Activated T-cell treated with anti-CD3 and anti-CD28 coated beads, Interleukin-2, amount 50 U/mL, for 24 hours (primary cell): ENCODE results near the gene GP1BB.
"Not testable (repeated sequence)": the region's sequence is repeated elsewhere in the genome, so short reads cannot be mapped to it uniquely, and the experiment has no call there.

Experiments
- DNase-seq: peaks from one replicate; pipeline ENCODE4 v3.0.0-alpha.2; 2020
- H3K27ac Mint-ChIP-seq: 2 replicates; pipeline ENCODE4 v1.8.0; 2020; ENCODE audit warnings: mild to moderate bottlenecking, mixed read lengths
- H3K27me3 Mint-ChIP-seq: 2 replicates; pipeline ENCODE4 v1.8.0; 2020; ENCODE audit warnings: mixed read lengths
- H3K36me3 Mint-ChIP-seq: 2 replicates; pipeline ENCODE4 v1.8.0; 2020; ENCODE audit warnings: low read depth, mixed read lengths
- H3K4me1 Mint-ChIP-seq: 2 replicates; pipeline ENCODE4 v1.8.0; 2020; ENCODE audit warnings: low read depth, mixed read lengths
- H3K4me3 Mint-ChIP-seq: 2 replicates; pipeline ENCODE4 v1.8.0; 2020; ENCODE audit warnings: mild to moderate bottlenecking, moderate library complexity, mixed read lengths
- H3K9me3 Mint-ChIP-seq: 2 replicates; pipeline ENCODE4 v1.8.0; 2020; ENCODE audit warnings: mixed read lengths

Gene GP1BB

GRCh38 chr22:19688301-19689290, 34.7 kb upstream of the GP1BB start:
- no peaks in the 10 kb centered on the region for H3K36me3 Mint-ChIP-seq
- peaks cover 8% of the 10 kb centered on the region for H3K27me3 Mint-ChIP-seq
- H3K9me3 Mint-ChIP-seq, result no peaks in the 10 kb centered on the region
- no peak for DNase-seq
- H3K27ac Mint-ChIP-seq, result no peak overlapping the region
- no peak overlapping the region for H3K4me3 Mint-ChIP-seq
- no peaks in the 10 kb centered on the region for H3K4me1 Mint-ChIP-seq

GRCh38 chr22:19689408-19689807, 33.9 kb upstream of the GP1BB start:
- no peaks in the 10 kb centered on the region for H3K4me1 Mint-ChIP-seq
- no peak overlapping the region for H3K27ac Mint-ChIP-seq
- DNase-seq, result no peak
- H3K36me3 Mint-ChIP-seq, result no peaks in the 10 kb centered on the region
- no peaks in the 10 kb centered on the region for H3K9me3 Mint-ChIP-seq
- no peak overlapping the region for H3K4me3 Mint-ChIP-seq
- H3K27me3 Mint-ChIP-seq, result peaks cover 12% of the 10 kb centered on the region

GRCh38 chr22:19691007-19691720, 32.2 kb upstream of the GP1BB start:
- H3K36me3 Mint-ChIP-seq, result no peaks in the 10 kb centered on the region
- H3K27ac Mint-ChIP-seq, result no peak overlapping the region
- no peak for DNase-seq
- H3K27me3 Mint-ChIP-seq, result peaks cover 12% of the 10 kb centered on the region
- H3K9me3 Mint-ChIP-seq, result no peaks in the 10 kb centered on the region
- no peaks in the 10 kb centered on the region for H3K4me1 Mint-ChIP-seq
- H3K4me3 Mint-ChIP-seq, result no peak overlapping the region

GRCh38 chr22:19691721-19692341, 31.5 kb upstream of the GP1BB start:
- Mint-ChIP-seq H3K36me3 (no peaks in the 10 kb centered on the region), H3K4me3 (no peak overlapping the region), H3K27me3 (peaks cover 16% of the 10 kb centered on the region), H3K27ac (no peak overlapping the region), H3K4me1 (no peaks in the 10 kb centered on the region), H3K9me3 (no peaks in the 10 kb centered on the region)
- DNase-seq, result no peak

- Mint-ChIP-seq H3K9me3 (no peaks in the 10 kb centered on the region), H3K36me3 (no peaks in the 10 kb centered on the region), H3K27ac (no peak overlapping the region), H3K4me3 (no peak overlapping the region), H3K4me1 (no peaks in the 10 kb centered on the region), H3K27me3 (peaks cover 16% of the 10 kb centered on the region)
- DNase-seq, result no peak
Measured at GRCh38 chr22:19693581-19693980, 29.8 kb upstream of the GP1BB start.

- no peaks in the 10 kb centered on the region for H3K4me1 Mint-ChIP-seq
- no peak for DNase-seq
- H3K36me3 Mint-ChIP-seq, result no peaks in the 10 kb centered on the region
- peaks cover 16% of the 10 kb centered on the region for H3K27me3 Mint-ChIP-seq
- H3K9me3 Mint-ChIP-seq, result no peaks in the 10 kb centered on the region
- no peak overlapping the region for H3K27ac Mint-ChIP-seq
- H3K4me3 Mint-ChIP-seq, result no peak overlapping the region
Measured at GRCh38 chr22:19693981-19694670, 29.2 kb upstream of the GP1BB start.

- no peak overlapping the region for H3K27ac Mint-ChIP-seq
- H3K4me1 Mint-ChIP-seq, result no peaks in the 10 kb centered on the region
- no peak overlapping the region for H3K4me3 Mint-ChIP-seq
- no peaks in the 10 kb centered on the region for H3K36me3 Mint-ChIP-seq
- H3K9me3 Mint-ChIP-seq, result no peaks in the 10 kb centered on the region
- DNase-seq, result no peak
- peaks cover 16% of the 10 kb centered on the region for H3K27me3 Mint-ChIP-seq
Measured at GRCh38 chr22:19694696-19695095, 28.6 kb upstream of the GP1BB start.

- H3K27ac Mint-ChIP-seq, result no peak overlapping the region
- no peak for DNase-seq
- H3K27me3 Mint-ChIP-seq, result peaks cover 10% of the 10 kb centered on the region
- H3K36me3 Mint-ChIP-seq, result no peaks in the 10 kb centered on the region
- no peaks in the 10 kb centered on the region for H3K4me1 Mint-ChIP-seq
- H3K4me3 Mint-ChIP-seq, result no peak overlapping the region
- H3K9me3 Mint-ChIP-seq, result no peaks in the 10 kb centered on the region
Measured at GRCh38 chr22:19696504-19697276, 26.6 kb upstream of the GP1BB start.

- not testable (repeated sequence) for DNase-seq, H3K4me1 Mint-ChIP-seq, H3K9me3 Mint-ChIP-seq, H3K4me3 Mint-ChIP-seq, H3K36me3 Mint-ChIP-seq, H3K27ac Mint-ChIP-seq
- peaks cover 10% of the 10 kb centered on the region for H3K27me3 Mint-ChIP-seq
Measured at GRCh38 chr22:19697871-19698270, 25.5 kb upstream of the GP1BB start.

- H3K27me3 Mint-ChIP-seq, result peaks cover 5% of the 10 kb centered on the region
- H3K4me1 Mint-ChIP-seq, result no peaks in the 10 kb centered on the region
- no peak overlapping the region for H3K4me3 Mint-ChIP-seq
- no peaks in the 10 kb centered on the region for H3K36me3 Mint-ChIP-seq
- no peaks in the 10 kb centered on the region for H3K9me3 Mint-ChIP-seq
- DNase-seq, result no peak
- H3K27ac Mint-ChIP-seq, result no peak overlapping the region
Measured at GRCh38 chr22:19700790-19701419, 22.4 kb upstream of the GP1BB start.

GRCh38 chr22:19701420-19702145, 21.8 kb upstream of the GP1BB start:
- no peak overlapping the region for H3K4me3 Mint-ChIP-seq
- no peaks in the 10 kb centered on the region for H3K9me3 Mint-ChIP-seq
- DNase-seq, result no peak
- peaks cover under 1% of the 10 kb centered on the region for H3K27me3 Mint-ChIP-seq
- H3K36me3 Mint-ChIP-seq, result no peaks in the 10 kb centered on the region
- no peak overlapping the region for H3K27ac Mint-ChIP-seq
- no peaks in the 10 kb centered on the region for H3K4me1 Mint-ChIP-seq

- Mint-ChIP-seq H3K4me1 (no peaks in the 10 kb centered on the region), H3K27me3 (no peaks in the 10 kb centered on the region), H3K27ac (no peak overlapping the region), H3K4me3 (no peak overlapping the region), H3K9me3 (no peaks in the 10 kb centered on the region), H3K36me3 (no peaks in the 10 kb centered on the region)
- DNase-seq, result no peak
Measured at GRCh38 chr22:19703869-19704268, 19.5 kb upstream of the GP1BB start.
